Stimulated activated naive CD8-positive, alpha-beta T cell treated with anti-CD3 and anti-CD28 coated beads, Interleukin-15, amount 100 ng/mL, for 72 hours (primary cell): ENCODE measurements around the gene SLC24A2.

ENCODE experiments used
- ATAC-seq: fragments of 150-1000 bp; cut with Tn5 transposase; 2 replicates; pipeline ENCODE4 v1.10.0; 2021; ENCODE audit warnings: mild to moderate bottlenecking, moderate library complexity
- DNase-seq, 2 donors: peaks; one replicate each; pipeline ENCODE4 v3.0.0; 2021 to 2022
- H3K27ac Mint-ChIP-seq, 2 donors: one replicate each; pipeline ENCODE4 v1.8.0; 2022; ENCODE audit warnings: mild to moderate bottlenecking in 2 of 2, mixed read lengths in 2 of 2, moderate library complexity in 2 of 2
- H3K27me3 Mint-ChIP-seq: one replicate; pipeline ENCODE4 v1.8.0; 2022; ENCODE audit warnings: mixed read lengths
- H3K4me1 Mint-ChIP-seq: one replicate; pipeline ENCODE4 v1.8.0; 2022; ENCODE audit warnings: mild to moderate bottlenecking, mixed read lengths
- H3K4me3 Mint-ChIP-seq, 2 donors: one replicate each; pipeline ENCODE4 v1.8.0; 2022; ENCODE audit warnings: mild to moderate bottlenecking in 2 of 2, mixed read lengths in 2 of 2, moderate library complexity in 1 of 2
- H3K9me3 Mint-ChIP-seq, 2 donors: one replicate each; pipeline ENCODE4 v1.8.0; 2022; ENCODE audit warnings: mixed read lengths in 2 of 2

Gene SLC24A2

GRCh38 chr9:19782005-19782404 lies 6.8 kb downstream of the SLC24A2 start:
- Mint-ChIP-seq H3K4me1 (no peaks in the 10 kb centered on the region), H3K27me3 (peaks cover 30% of the 10 kb centered on the region), H3K27ac (no peak overlapping the region), H3K4me3 (no peak overlapping the region), H3K9me3 (no peaks in the 10 kb centered on the region)
- DNase-seq (no peak), ATAC-seq (no peak)

- H3K4me3 Mint-ChIP-seq = no peak overlapping the region
- H3K9me3 Mint-ChIP-seq = no peaks in the 10 kb centered on the region
- no peak overlapping the region for H3K27ac Mint-ChIP-seq
- H3K27me3 Mint-ChIP-seq = peaks cover 23% of the 10 kb centered on the region
- H3K4me1 Mint-ChIP-seq = no peaks in the 10 kb centered on the region
- no peak for DNase-seq
- no peak for ATAC-seq
Observed at GRCh38 chr9:19781240-19781639, 7.6 kb downstream of the SLC24A2 start.

- Mint-ChIP-seq H3K27ac (no peak overlapping the region), H3K4me3 (no peak overlapping the region), H3K9me3 (no peaks in the 10 kb centered on the region), H3K27me3 (peaks cover 14% of the 10 kb centered on the region), H3K4me1 (no peaks in the 10 kb centered on the region)
- ATAC-seq = no peak
- no peak for DNase-seq
Observed at GRCh38 chr9:19771446-19771845, 17.4 kb downstream of the SLC24A2 start.

- Mint-ChIP-seq H3K4me1 (no peaks in the 10 kb centered on the region), H3K9me3 (peaks cover 2 to 3% of the 10 kb centered on the region in 2 donors), H3K27ac (no peak overlapping the region), H3K4me3 (no peak overlapping the region), H3K27me3 (peaks cover 14% of the 10 kb centered on the region)
- no peak for DNase-seq
- ATAC-seq = no peak
Observed at GRCh38 chr9:19770973-19771372, 17.9 kb downstream of the SLC24A2 start.

- ATAC-seq = no peak
- Mint-ChIP-seq H3K27ac (no peak overlapping the region), H3K9me3 (peaks cover 18 to 19% of the 10 kb centered on the region in 2 donors), H3K27me3 (peaks cover 14% of the 10 kb centered on the region), H3K4me3 (no peak overlapping the region), H3K4me1 (no peaks in the 10 kb centered on the region)
- DNase-seq = no peak
Observed at GRCh38 chr9:19769213-19769612, 19.6 kb downstream of the SLC24A2 start.

GRCh38 chr9:19768798-19769197 lies 20.0 kb downstream of the SLC24A2 start:
- Mint-ChIP-seq H3K27ac (no peak overlapping the region), H3K4me3 (no peak overlapping the region), H3K9me3 (peaks cover 20 to 22% of the 10 kb centered on the region in 2 donors), H3K27me3 (peaks cover 14% of the 10 kb centered on the region), H3K4me1 (no peaks in the 10 kb centered on the region)
- DNase-seq (no peak), ATAC-seq (no peak)

GRCh38 chr9:19759066-19759465 lies 29.8 kb downstream of the SLC24A2 start:
- H3K4me1 Mint-ChIP-seq = no peaks in the 10 kb centered on the region
- no peak overlapping the region for H3K4me3 Mint-ChIP-seq
- DNase-seq (no peak), ATAC-seq (no peak)
- peaks cover 0 to 3% of the 10 kb centered on the region in 2 donors for H3K9me3 Mint-ChIP-seq
- H3K27ac Mint-ChIP-seq = no peak overlapping the region
- no peaks in the 10 kb centered on the region for H3K27me3 Mint-ChIP-seq

GRCh38 chr9:19757745-19758144 lies 31.1 kb downstream of the SLC24A2 start:
- no peaks in the 10 kb centered on the region for H3K27me3 Mint-ChIP-seq

GRCh38 chr9:19754921-19755320 lies 33.9 kb downstream of the SLC24A2 start:
- ATAC-seq (no peak), DNase-seq (no peak)
- H3K27ac Mint-ChIP-seq = no peak overlapping the region
- H3K27me3 Mint-ChIP-seq = peaks cover 8% of the 10 kb centered on the region
- no peaks in the 10 kb centered on the region for H3K9me3 Mint-ChIP-seq
- H3K4me1 Mint-ChIP-seq = no peaks in the 10 kb centered on the region
- no peak overlapping the region for H3K4me3 Mint-ChIP-seq

More at GRCh38 chr9:19757745-19758144, 31.1 kb downstream of the SLC24A2 start:
- no peak for ATAC-seq
- Mint-ChIP-seq H3K4me3 (no peak overlapping the region), H3K4me1 (no peaks in the 10 kb centered on the region), H3K27ac (no peak overlapping the region), H3K9me3 (no peaks in the 10 kb centered on the region)
- DNase-seq = no peak

- Mint-ChIP-seq H3K9me3 (no peaks in the 10 kb centered on the region), H3K4me3 (no peak overlapping the region), H3K4me1 (peaks cover 8% of the 10 kb centered on the region), H3K27ac (no peak overlapping the region), H3K27me3 (peaks cover 8% of the 10 kb centered on the region)
- peak; percentile 68 for ATAC-seq
- DNase-seq = no peak
Observed at GRCh38 chr9:19748278-19749126, 40.3 kb downstream of the SLC24A2 start.

GRCh38 chr9:19746223-19746622 lies 42.6 kb downstream of the SLC24A2 start:
- Mint-ChIP-seq H3K4me3 (no peak overlapping the region), H3K4me1 (peaks cover 8% of the 10 kb centered on the region), H3K9me3 (peaks cover 0 to 3% of the 10 kb centered on the region in 2 donors), H3K27me3 (peaks cover 4% of the 10 kb centered on the region), H3K27ac (no peak overlapping the region)
- ATAC-seq (no peak), DNase-seq (no peak)

- Mint-ChIP-seq H3K27ac (peak overlapping the region in 1 of 2 donors; percentile 5), H3K4me1 (no peaks in the 10 kb centered on the region), H3K27me3 (peaks cover 15% of the 10 kb centered on the region), H3K9me3 (peaks cover 0 to 6% of the 10 kb centered on the region in 2 donors), H3K4me3 (no peak overlapping the region)
- ATAC-seq (no peak), DNase-seq (no peak)
Observed at GRCh38 chr9:19741178-19741577, 47.7 kb downstream of the SLC24A2 start.
